GM21619 (cell line): ENCODE measurements around the gene TOB1.

Experiments
- ATAC-seq: cut with Tn5 transposase; IDR thresholded peaks from one replicate; pipeline ENCODE4 v1.9.1; 2021; ENCODE audit not compliant: unreplicated experiment

Gene TOB1, protein sequence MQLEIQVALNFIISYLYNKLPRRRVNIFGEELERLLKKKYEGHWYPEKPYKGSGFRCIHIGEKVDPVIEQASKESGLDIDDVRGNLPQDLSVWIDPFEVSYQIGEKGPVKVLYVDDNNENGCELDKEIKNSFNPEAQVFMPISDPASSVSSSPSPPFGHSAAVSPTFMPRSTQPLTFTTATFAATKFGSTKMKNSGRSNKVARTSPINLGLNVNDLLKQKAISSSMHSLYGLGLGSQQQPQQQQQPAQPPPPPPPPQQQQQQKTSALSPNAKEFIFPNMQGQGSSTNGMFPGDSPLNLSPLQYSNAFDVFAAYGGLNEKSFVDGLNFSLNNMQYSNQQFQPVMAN

DNA sequence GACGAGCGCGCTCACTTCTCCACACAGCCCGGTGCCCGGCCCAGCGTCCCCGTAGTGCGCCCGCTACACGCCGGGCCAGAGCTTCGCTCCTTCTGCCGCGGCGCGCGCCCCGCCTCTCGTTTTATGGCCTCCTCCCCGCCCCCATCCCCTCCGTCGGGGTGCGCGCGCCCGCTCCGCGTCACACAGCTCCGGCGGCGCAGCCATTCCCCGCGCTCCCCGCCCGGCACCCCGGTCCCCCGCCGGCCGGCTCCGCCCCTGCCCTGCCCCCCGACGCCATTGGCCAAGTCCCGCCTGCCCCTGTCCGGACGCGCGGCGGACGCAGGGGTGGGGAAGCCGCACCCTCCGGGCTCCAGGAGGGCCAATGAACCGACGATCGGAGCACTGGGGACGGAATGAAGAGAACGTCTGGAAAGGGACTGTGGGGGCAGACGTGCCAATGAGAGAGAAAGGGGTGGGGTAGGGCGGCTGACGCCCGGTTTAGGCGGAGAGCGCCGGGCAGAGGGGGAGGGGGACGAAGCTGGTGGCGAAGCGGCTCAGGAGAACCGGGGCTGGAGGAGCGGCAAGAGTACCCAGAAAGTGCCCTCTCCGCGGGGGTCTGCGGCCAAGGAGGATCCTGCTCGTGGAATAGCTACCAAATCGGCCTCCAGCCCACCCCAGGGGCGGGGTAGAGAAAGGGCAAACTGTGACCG, at the start of gene TOB1:
Gene TOB1, minus strand, starts transcription at position 94 of the 689 bp plus-strand sequence. CDS start 2,337 bp downstream, outside the sequence.
- ATAC-seq, result peak; percentile 63

DNA sequence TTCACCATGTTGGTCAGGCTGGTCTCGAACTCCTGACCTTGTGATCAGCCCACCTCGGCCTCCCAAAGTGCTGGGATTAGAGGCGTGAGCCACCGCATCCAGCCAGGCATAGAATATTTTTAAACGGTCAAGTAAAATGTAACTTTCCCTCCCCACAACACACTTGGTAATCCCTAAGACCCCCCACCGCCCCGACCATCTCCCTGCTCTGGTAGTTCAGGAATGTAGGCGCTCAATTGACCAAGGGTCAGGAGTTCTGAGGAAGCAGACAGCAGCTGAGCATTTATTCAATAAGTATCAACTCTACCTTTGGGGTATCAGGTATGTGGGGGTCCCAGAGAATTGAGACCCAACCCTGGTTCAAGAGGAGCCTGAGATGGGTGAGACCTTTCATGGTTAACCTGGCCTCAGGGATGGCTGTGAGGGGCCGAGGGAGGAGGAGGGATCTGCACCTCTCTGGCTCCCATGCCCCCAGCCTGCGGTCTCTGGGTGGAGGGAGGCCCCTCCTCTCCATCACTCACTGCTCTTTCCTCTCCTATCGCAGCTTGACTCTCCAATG, 48.4 kb upstream of the TOB1 start:
- no peak for ATAC-seq

DNA sequence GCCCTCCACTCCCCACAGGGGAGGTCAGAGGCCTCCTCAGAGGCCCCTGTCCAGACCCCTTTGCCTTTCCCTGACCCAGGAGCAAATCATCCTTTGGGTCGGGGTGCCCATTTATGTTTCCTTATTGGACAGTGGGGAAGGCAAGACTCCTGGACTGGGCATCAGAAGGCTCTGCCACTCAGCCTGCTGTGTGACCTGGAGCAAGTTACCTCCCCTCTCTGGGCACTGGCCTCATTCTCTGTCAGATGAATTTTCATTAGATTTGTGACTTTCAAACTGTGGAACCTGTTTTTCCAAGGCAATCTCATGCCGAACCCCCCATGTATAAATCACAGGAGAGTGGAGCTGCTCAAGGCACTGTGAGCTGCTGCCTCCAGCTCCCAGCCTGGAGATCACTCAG, 47.0 kb upstream of the TOB1 start:
- no peak for ATAC-seq

DNA sequence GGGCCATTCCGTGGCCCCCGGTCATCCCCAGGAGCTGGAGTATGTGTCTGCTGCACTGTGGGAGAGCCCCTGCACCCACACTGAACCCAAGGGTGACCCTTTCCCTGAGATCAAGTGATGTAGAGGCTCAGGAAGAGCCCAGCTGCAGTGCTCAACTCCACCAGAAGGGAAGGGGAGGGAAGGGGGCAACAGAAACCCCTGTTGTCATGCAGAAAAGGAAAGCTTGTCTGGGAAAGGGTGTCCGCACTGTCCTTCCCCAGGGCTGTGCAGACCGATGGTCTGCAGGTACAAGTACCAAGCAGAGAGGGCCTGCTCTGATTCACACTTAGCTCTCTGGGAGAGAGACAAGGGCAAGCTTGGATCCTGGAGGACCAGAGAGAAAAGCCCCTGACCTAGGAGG, 45.7 kb upstream of the TOB1 start:
- ATAC-seq, result no peak

DNA sequence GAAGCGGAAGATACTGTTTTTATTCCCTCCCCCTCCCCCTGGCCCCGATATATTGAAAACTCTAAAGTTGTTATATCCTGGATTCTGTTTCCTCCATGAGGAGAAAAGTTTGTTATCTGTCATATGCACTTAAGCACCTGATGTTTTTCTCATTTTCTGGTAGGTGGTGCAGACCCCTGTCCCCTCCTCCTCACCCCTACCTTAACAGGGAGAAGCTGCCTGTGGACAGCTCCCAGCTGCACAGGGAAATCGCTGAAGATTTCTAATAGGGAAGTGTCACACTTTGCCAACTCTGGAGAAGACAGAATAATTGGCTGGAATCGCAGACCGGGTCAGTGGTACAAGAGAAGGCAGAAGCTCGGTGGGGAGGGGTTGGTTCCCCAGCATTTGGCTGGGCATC, 45.3 kb upstream of the TOB1 start:
- no peak for ATAC-seq

DNA sequence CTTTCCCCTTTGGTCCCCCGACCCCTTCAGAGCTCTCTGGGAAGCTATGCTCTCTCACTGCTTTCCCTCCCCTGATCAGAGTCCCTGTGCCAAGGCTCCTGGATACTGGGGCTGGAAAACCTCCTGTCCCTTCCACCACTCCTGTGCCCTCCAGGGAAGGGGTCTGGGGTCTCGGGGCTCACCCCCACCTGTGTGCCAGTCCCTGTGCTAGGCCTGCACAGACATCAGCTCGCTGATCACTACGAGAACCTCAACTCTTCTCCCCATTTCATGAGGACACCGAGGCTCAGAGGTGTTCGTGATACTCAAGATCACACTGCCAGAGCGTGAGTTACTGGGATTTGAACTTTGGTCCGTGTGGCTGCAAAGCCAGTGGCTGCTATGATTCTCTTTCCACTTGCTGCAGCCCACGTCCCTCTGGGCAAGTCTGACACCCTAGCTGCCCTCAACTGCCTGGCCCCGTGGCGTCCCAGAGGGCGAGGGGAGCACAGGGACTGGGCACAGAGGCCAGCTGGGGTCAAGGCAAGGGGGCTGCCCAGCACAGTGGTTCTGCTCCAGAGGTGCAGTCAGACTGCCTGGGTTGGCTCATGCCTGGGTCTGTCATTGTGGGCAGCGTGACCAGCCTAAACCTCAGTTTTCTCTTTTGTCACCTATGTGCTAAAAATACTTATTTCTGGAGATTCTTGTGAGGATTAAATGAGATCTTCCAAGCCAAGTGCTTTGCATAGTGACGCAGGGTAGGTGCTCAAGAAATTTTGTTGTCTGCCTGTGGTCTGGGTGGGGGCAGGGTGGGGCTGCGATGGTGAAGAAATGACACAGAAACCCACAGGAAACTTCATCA, 43.8 kb upstream of the TOB1 start:
- ATAC-seq, result no peak

DNA sequence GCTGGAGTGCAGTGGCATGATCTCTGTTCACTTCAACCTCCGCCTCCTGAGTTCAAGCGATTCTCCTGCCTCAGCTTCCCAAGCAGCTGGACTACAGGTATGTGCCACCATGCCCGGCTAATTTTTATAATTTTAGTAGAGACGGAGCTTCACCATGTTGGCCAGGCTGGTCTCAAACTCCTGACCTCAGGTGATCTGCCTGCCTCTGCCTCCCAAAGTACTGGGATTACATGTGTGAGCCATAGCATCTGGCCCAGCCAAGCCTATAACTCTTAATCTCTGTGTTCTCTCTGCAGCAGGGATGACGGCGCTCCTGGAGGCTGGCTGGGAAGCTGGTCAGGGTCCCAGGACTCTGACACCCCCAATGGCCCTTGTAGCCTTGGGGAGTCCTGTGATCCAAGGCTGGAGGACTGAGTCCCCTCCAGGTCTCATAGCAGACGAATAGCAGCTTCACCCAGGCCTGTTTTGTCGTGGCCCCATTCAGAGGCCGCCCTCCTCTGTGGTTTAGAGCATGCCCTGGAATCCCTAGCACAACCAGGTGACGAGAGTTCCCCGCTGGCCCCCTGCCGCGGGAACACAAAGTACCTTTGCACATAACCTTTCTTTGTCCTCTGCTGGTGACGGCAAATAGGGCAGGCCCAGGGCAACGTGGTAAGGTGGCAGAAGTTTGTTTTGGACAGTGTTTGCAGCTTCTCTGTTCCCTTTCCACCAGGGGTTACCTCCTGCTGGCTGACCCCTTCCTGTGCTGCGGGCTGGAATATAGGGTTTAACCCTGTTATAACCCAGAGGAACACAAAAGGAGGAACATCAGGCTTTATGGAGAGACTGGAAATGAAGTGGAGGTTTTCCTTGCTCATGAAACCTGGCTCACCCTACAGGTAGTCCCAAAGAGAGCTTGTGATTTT, 43.0 kb upstream of the TOB1 start:
- no peak for ATAC-seq

DNA sequence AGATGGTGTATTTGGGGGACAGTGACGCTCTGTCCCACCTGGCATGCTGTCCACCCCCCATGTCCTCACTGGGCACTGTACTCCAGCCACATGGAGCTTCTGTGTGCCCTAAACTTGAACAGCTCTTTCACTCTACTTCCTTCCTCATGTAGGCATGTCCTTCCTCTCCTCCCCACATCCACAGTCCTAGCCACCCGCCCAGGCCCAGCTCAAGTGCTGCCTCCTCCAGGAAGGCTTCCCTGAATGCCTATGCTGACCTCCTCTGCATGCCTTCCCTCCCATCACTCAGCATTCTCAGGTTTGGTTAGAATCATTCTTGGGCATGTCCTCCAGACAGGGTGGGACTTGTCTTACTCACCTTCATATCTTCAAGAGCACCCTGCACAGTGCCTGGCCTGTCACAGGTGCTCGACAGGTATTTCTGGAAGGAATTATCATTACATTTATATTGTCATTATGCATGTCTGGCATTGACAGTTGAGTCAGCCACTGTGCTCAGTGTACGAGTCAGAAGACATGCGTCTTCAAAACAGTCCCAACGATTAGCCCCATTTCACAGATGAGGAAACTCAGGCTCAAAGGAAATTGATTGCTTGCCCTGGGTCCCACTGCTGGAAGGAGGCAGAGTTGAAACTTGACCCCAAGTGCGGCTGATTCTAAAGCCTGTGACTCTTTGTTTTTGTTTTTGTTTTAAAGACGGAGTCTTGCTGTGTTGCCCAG, 42.1 kb upstream of the TOB1 start:
- ATAC-seq, result no peak

DNA sequence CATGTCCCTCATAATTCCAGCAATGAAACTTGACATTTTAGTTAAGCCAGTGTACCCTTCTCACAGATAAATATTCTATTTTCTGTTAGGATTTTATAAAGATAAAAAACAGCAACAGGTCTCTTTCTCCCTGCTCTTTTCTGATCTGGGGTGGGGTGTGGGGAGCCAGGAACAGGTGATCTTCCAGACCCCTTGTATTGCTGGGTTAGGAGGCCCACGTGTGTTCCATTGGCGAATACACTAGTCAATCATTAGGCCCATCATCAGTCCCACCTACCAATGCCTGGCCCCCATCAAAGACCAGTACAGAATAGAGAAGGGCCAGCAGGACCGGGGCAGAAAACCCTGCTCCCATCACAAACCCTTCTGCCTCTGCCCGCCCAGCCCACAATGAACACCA, 40.3 kb upstream of the TOB1 start:
- no peak for ATAC-seq

DNA sequence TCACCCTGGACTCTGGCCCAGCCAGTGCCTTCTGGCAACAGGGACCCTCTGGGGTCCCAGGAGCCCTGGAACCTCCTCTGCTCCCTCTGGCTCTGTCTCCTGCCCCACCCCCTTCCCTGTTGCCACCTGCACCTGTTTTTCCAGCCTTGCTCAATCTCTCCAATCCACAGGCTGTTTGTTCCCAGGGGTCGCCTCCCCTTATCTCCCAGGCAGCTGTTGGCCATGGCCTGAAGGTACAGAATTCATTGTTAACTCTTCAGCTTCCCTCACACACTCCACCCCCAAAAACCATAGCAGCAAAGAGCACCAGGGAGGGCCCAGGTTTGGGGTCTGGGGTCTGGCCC, 39.3 kb upstream of the TOB1 start:
- ATAC-seq, result no peak

DNA sequence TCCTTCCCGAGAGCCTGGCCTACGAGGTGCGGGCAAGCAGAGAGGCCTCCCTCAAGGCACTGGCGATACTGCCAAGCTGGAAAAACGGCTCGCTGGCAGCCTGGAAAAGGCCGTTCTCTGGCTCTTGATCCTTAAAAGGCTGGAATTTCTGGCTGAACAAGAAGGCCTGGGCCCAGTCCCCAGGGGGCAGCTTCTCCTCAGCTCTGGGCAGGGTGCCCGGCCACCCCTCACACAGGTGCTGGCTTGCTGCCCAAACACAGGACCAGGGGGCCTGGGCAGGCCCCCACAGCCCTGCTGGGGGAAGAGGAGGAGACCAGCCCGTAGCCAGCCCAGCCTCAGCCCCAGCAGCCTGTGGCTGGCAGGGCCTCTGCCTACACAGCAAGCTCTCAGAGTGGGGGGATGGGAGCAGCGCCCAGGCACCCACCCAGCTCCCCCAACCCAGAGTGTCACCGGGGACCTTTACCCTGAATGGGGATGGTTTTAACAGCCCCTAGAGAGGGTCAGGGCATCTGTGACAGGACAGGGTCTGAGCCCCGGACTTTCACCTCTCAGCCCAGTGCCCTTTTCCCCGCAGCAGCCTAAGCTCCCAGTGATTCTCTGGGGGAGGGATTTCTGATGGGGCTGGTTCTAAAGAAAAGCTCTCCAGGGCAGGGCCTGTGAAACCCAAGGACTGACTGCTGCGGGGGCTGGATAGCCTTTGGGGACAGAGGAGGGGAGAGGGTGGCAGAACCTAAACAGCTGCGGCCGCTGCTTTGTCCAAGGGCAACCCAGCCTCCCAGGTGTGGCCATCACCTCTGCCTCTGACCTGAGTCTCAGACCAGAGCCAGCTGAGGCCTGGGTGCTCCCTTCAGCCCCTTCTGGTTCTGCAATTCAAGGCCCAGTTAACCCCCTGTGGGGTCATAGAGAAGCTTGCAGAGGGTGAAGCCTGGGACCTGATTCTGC, 38.6 kb upstream of the TOB1 start:
- ATAC-seq, result no peak

DNA sequence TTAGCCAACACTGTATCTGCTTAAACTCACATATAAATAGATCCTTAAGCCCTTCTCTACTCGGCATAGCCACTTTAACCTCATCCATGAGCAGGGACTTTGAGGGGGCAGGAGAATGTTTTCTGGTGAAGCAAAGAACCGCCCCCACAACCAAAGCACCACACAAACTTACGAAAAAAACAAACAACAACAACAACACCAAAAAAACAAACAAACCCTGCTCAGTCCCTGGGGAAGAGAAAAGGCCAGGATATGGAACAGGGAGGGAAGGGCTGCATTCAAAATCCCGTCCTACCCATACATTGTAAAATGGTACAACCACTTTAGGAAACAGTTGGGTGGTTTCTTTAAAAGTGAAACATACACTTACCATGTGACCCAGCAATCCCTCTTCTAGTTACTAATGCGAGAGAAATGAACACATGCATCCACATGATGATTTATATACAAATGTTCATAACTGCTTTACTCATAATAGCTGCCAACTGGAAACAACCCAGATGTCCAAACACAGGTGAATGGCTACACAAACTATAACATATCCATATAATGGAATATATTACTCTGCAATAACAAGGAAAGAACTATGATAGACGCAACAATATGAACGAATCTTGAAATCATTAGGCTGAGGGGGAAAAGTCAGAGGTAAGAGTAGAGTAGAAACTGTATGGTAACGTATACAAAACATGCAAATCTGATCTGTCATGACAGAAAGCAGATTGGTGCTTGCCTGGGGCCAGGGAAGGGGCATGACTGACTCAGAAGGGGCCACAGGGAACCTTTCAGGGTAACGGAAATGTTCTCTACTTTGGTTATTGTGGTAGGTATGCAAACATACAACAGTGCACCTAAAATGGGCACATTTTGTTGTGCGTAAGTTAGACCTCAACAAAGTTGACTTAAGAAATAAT, 37.7 kb upstream of the TOB1 start:
- peak; percentile 58 for ATAC-seq

DNA sequence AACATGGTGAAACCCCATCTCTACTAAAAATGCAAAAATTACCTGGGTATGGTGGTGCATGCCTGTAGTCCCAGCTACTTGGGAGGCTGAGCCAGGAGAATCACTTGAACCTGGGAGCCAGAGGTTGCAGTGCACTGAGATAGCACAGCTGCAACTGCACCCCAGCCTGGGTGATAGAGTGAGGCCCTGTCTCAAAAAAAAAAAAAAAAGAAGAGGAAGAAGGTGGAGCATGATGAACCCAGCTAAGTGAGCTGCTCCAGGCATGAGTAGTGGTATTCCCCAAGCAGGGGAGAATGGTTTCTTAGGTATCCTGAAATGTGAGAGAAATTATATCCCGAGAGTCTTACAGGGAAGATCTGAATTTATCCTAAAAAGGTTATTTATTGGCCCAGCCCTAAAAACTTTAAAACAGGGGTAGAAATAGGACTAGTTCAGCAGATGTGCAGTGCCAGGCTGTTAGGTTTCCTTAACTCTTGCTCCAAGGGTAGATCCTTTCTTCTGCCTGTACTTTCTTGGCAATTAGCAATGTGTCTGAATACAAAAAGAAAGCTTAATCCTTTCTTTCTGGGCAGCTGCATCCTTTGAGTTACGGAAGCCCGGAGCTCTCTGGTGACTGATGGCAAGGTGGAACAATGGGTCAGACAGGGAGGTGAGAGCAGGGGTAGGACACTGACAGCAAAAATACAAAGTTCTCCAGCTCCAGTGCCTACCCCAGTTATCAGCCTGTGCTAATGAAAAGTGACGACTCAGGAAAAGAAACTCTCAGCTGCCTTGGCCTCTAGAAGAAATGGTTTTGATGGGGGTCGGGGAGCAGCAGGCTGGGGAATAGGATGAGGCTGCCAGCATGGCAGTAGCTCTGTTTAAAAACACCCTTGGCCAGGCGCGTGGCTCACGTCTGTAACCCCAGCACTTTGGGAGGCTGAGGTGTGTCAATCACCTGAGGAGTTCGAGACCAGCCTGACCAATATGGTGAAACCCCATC, 36.5 kb upstream of the TOB1 start:
- ATAC-seq, result no peak

DNA sequence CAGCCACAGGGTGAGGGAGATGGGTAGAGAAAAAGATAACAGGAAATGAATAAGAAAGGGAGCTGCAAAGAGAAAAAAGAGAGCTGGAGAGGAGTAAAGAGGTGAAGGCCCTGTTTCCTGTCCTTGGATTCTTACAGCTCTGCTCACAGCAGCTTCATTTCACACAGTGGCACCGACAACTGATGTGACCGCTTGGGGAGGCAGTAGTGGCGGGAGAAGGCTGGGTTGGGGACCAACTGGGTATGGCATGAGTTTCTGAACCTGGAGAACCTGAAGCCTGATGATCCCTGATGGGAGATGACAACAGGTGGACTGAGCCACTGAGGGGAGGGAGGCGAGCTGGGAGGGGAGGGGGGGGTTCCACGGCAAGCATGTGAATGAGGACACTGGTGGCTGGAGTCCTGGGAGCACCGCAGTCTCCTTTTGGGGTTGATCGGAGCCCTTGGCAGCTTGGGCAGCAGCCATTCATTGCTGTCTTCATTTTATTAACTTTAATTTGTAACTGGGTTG, 34.3 kb upstream of the TOB1 start:
- ATAC-seq, result no peak

DNA sequence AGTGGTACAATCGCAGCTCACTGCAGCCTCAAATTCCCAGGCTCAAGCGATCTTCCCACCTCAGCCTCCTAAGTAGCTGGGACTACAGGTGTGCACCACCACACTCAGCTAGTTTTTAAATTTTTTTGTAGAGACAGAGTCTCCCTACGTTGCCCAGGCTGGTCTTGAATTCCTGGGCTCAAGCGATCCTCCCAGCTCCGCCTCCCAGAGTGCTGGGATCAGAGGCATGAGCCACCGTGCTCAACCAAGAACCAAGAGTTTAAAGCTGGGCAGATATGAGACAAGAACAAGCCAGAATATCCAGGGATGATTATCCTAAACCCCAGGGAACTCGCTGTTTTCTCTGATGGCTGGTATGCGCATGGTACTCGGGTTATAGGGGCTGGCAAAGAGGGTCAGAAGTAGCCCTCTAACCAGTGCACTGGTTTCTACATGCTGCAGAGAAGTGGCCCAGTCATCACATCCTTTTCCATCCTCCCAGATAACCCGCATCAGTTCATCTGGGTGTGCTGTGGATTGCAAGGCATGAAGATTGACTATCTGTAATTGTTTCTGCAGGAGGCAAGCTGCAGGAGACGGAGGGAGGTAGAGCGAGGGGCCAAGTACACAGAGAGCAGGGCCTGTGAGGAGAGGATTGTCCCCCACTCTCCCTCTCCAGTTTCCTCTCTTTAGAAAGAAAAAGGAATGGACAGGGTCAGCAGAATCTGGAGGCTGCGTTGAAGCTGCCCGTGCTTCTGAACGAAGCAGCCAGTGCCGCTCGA, 33.6 kb upstream of the TOB1 start:
- ATAC-seq, result no peak
